ENCODE data around the gene SLC27A4. TPM values are rescaled to one million over a fixed set of nuclear protein-coding genes. Genes with fewer than 3 reads are reported as not detected.
"Not testable (repeated sequence)": the region's sequence is repeated elsewhere in the genome, so short reads cannot be mapped to it uniquely, and the experiment has no call there.

Gene SLC27A4
- total RNA-seq, 1 donor from 2014 or later, result 50.4 TPM

DNA sequence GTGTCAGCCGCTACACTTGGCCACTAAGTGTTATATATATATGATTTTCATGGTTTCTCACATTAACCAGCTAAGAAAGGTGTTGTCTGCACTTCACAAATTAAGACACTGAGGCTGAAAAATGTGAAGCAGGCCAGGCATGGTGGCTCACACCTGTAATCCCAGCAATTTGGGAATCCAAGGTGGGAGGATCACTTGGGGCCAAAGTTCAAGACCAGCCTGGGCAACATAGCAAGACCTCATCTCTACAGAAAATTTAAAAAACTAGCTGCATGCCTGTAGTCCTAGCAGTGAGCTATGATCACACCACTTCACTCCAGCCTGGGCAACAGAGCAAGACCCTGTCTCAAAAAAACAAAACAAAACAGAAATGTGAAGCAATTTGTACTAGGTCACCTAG, 15.9 kb upstream of the SLC27A4 start:
- DNase-seq (ENCODE audit: low spot score), result no peak

DNA sequence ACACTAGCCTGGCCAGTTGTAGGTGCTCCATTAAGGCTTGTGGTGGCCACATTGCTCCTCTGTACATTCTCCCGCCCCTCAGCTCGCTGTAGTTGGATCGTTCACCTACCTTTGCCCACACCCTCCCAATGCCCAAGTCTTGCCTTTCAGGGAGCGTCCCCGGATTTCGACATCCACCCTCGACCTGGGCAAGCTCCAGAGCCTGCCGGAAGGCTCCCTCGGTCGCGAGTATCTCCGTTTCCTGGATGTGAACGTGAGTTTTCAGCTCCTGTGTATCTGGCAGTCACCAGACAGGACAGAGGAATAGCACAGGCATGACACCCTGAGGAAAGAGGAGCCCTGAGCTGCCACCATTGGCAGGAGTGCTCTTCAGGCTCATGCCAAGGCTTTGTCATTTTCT, 14.7 kb upstream of the SLC27A4 start:
- no peak for DNase-seq (ENCODE audit: low spot score)

DNA sequence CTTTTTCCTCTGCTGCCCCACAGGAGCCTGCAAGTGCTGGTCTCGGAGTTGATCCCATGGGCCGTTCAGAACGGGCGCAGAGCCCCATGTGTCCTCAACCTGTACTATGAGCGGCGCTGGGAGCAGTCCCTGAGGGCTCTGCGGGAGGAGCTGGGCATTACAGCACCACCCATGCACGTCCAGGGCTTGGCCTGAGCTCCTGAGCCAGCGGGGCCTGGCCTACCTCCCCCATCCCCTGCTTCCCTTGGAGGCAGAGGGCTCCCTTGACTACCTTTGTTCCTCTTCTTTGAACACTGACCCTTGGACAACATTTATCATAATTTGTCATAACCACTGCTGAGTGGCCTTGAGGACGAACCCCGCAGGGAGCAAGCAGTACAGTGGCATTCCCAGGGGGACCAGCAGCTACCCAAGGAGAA, 6.9 kb upstream of the SLC27A4 start:
- no peak for DNase-seq (ENCODE audit: low spot score)

DNA sequence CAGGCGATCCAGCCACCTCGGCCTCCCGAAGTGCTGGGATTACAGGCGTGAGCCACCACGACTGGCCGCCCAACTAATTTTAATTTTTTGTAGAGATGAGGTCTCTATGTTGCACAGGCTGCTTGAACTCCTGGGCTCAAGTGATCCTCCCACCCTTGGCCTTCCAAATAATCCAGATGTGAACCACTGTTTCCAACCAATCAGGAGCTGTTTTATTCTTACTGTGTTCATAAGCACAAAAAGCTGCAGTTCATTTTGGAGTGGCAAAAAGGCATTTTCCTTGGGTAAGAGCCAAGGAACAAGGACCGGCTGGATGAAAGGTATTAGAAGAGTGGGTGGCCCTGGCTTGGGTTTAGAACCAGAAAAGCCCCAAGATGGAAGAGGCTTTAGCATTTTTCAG, 5.2 kb upstream of the SLC27A4 start:
- DNase-seq (ENCODE audit: low spot score), result no peak

DNA sequence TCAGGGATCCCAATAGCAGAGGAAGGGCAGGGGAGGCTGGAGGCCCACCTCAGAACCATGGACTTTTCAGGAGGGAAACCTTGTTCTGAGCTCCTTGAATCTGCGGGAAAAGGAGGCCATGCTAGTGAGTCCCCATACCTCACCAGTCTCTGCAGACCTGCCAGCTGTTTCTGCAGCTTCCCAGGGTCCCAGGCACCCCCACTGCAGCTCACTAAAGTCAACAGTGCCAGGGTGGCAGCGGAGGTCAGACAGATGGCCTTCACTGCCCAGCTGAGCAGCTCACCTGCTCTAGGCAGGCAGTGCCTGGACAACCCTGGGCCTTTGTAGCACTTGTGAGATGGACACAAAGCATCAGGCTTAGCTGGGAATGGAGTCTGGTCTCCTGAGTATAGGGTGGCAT, 4.4 kb upstream of the SLC27A4 start:
- no peak for DNase-seq (ENCODE audit: low spot score)

DNA sequence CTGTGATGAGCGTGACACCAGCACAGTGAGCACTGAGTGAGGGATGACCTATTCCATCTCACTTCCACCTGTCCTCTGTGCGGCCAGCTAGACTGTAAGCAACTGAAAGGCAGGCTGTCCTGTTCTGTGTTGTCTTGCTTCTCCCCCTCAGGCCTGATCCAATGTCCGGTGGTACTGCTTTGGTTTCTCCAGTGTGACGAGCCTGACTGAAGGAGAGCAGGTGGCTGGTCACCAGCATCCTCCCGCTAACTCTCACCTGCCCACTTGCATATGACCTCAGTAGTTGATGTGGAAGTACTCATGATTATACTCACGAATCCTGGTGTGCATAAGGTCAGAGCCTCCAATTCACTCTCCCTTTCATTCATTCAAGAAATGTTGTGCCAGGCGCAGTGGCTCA, 2.4 kb upstream of the SLC27A4 start:
- no peak for DNase-seq (ENCODE audit: low spot score)

GRCh38 chr9:128338852-128339614, 1.3 kb upstream of the SLC27A4 start:
- DNase-seq (ENCODE audit: low spot score), result not testable (repeated sequence)

- no peak for DNase-seq (ENCODE audit: low spot score)
These were observed 536 bp downstream of the SLC27A4 start for GRCh38 chr9:128340691-128341434.

- peak; percentile 67 for DNase-seq (ENCODE audit: low spot score)
These were observed 1.1 kb downstream of the SLC27A4 start for GRCh38 chr9:128341435-128341849.

DNA sequence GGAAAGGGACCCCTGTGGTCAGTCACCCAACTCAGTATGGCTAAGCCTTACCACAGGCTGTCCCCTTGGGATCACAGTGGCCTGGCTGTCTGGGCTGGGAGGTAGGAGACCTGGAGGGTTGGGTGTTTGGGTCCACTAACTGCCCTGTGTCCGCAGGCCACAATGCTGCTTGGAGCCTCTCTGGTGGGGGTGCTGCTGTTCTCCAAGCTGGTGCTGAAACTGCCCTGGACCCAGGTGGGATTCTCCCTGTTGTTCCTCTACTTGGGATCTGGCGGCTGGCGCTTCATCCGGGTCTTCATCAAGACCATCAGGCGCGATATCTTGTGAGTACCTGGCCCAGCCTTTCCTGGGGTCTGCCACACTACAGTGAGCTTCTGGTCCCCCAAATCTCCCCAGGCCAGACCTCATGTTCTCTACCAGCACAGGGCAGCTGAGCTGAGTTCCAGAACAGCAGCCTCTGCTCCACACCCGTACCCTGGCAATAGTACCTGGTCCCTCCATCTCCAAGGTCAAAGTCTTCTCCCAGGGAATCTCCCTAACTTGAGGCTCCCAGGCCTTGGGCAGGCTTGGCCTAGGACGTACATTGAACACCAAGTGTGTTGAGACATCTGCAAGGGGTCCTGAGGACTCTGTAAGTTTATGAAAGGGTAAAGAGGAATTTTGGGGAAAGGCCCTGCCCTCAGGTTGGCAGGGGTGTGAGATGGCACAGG, 2.8 kb downstream of the SLC27A4 start:
- peak; percentile 27 for DNase-seq (ENCODE audit: low spot score)

GRCh38 chr9:128343855-128344254, 3.5 kb downstream of the SLC27A4 start:
- DNase-seq (ENCODE audit: low spot score), result no peak

DNA sequence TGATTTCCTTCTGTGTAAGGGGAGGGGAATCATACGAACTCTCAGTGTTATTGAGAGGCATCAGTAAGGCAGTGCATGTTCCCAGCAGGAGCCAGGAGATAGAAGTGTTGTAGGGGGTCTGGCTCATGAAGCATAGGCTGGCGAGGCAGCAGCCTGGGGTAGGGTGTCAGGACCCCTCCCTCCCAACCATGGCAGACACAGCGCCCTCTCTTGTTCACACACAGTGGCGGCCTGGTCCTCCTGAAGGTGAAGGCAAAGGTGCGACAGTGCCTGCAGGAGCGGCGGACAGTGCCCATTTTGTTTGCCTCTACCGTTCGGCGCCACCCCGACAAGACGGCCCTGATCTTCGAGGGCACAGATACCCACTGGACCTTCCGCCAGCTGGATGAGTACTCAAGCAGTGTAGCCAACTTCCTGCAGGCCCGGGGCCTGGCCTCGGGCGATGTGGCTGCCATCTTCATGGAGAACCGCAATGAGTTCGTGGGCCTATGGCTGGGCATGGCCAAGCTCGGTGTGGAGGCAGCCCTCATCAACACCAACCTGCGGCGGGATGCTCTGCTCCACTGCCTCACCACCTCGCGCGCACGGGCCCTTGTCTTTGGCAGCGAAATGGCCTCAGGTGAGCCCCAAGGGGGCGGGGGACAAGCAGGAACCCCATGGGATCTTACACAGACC, 4.7 kb downstream of the SLC27A4 start:
- DNase-seq (ENCODE audit: low spot score), result no peak

GRCh38 chr9:128349125-128349524, 8.8 kb downstream of the SLC27A4 start:
- DNase-seq (ENCODE audit: low spot score), result no peak

GRCh38 chr9:128349772-128350171, 9.4 kb downstream of the SLC27A4 start:
- no peak for DNase-seq (ENCODE audit: low spot score)

- DNase-seq (ENCODE audit: low spot score), result no peak
These were observed 15.1 kb downstream of the SLC27A4 start for GRCh38 chr9:128355451-128355850.

GRCh38 chr9:128358090-128358489, 17.8 kb downstream of the SLC27A4 start:
- no peak for DNase-seq (ENCODE audit: low spot score)

DNA sequence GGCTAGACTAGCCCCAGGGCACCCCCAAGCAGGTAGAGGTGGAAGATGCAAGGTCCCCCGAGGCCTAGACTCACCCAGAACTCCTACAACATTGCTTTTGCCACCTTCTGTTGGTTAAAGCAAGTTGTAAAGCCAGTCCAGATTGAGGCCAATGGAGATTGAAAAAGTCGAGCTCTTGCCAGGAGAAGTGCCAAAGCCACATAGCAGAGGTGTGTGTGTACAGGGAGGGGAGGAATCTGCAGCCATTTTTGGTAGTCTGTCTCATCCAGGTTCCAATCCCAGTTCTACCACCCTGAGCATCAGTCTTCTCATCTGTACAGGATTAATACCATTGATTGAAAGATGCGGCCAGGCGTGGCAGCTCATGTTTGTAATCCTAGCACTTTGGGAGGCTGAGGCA, 18.5 kb downstream of the SLC27A4 start:
- DNase-seq (ENCODE audit: low spot score), result no peak

DNA sequence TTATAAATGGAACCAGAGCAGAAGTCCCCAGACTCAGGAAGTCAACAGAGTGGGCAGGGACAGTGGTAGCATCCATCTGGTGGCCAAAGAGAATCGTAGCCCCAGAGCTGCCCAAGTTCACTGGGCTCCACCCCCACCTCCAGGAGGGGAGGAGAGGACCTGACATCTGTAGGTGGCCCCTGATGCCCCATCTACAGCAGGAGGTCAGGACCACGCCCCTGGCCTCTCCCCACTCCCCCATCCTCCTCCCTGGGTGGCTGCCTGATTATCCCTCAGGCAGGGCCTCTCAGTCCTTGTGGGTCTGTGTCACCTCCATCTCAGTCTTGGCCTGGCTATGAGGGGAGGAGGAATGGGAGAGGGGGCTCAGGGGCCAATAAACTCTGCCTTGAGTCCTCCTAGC, 20.5 kb downstream of the SLC27A4 start:
- no peak for DNase-seq (ENCODE audit: low spot score)

DNA sequence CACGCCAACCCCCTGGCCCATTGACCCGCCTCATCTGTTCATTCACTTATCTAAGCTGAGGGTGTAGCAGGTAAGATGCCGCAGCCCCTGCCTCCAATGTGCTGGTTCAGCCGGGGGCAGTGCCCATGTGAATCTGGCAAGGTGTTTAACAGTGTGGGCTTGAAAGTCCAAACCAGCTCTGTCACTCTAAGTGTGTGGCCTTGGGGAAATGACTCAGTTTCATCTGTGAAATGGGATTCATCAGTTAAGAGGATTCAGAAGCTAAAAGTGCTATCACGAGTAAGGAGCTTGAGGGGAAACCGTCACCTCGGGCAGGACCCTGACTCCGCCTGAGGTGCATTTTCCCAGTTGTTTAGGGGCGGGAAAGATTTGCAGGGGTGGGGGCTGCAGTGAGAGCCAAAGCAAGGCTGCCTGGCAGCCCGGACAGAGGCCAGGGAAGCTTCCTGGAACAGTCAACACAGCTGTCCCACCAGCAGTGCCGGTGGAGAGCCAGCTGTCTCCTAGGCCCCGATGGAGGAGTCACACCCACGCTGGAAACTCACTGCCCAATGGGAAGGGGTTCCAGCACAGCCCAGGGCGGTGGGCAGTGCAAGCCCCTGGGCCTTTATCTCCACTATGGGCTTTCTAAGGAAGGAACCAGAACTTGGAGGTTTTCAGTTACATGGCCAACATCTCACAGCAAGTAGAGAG, 21.1 kb downstream of the SLC27A4 start:
- no peak for DNase-seq (ENCODE audit: low spot score)

DNA sequence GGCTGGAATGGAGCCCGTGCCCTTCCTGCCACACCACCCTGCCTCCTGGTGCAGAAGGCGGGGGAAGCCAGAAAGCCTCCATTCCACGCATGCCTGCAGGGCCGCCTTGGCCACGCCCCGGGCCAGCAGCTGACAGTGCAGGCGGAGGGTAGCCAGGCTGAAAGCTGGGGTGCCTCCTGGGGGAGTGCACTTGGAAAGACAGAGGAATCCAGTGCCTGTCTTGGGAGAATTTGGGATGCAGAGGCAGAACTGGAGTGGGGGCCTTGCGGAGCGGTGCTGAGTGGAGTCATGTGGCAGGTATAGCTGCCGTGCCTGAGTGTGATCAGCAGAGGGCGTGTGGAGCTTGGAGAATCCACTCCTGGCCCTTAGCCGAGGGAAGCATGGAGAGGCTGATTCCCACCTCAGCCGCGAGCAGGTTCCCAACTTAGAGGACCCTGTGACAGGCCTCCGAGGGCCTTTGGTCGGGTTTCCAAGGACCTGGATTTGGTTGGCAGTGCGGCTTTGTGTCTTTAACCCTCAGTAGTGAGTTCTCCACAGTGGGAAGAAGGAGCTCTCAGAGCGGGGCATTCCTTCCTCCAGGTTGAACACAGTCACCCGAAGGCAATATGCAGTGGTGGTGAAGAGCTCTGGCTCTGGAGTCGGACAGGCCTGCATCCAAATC, 21.8 kb downstream of the SLC27A4 start:
- peak; percentile 87 for DNase-seq (ENCODE audit: low spot score)

DNA sequence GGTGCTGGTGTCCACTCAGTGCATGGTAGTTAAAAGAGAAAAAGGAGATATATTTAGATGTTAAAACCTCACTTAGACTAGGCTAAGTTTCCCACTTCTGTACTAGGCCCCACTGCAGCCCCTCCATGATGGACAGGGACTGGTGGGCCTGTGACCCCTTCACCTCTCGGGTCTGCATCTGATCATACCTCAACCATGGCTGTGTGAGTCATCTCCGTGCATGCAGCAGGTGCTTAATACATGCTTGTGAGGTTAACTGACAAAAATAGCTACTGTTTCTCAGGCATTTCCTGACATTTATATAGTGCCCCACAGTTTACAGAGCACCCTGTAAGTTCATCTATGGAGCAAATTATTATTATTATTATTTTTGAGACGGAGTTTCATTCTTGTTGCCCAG, 22.4 kb downstream of the SLC27A4 start:
- no peak for DNase-seq (ENCODE audit: low spot score)

Data from mucosa of gallbladder (tissue), 1 donor.